ENCODE measurements around the gene LRRN4.

Gene LRRN4

DNA sequence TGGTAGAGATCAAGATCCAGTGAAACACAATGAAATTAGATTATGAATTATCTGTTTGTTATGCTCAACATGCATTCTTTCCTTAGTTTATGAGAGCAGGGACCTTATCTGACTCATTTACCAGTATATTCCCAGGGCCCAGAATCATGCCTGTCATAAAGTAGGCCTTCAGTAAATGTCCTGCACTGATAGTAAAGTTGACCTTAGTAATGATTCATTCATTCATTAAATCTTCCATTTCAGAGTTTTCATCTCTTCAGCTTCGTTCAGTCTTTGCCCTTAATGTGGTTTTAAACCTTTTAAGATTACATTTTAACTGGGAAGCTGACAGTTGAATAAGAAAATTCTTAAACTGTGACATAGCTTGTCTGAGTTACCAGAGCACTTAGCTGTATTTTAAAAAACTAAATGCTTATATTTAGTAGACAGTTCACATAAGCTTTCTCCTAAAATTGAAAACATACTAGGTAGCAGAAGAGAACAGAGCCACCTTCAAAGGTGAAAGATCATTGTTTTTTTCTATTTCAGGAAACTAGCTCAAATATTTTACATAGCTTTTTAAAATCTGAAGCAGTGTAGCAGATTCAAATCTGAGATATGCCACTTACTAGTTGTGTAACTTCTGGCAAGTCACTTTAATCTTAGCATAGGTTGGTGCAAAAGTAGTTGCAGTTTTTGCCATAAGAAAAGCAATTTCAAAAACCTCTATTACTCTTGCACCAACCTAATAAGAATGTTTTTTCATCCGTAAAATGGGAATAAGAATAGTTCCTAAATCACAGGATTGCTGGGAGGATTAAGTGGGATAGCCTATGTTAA lies 62.0 kb downstream of the LRRN4 start:
- TF ChIP-seq, protein P1, sequence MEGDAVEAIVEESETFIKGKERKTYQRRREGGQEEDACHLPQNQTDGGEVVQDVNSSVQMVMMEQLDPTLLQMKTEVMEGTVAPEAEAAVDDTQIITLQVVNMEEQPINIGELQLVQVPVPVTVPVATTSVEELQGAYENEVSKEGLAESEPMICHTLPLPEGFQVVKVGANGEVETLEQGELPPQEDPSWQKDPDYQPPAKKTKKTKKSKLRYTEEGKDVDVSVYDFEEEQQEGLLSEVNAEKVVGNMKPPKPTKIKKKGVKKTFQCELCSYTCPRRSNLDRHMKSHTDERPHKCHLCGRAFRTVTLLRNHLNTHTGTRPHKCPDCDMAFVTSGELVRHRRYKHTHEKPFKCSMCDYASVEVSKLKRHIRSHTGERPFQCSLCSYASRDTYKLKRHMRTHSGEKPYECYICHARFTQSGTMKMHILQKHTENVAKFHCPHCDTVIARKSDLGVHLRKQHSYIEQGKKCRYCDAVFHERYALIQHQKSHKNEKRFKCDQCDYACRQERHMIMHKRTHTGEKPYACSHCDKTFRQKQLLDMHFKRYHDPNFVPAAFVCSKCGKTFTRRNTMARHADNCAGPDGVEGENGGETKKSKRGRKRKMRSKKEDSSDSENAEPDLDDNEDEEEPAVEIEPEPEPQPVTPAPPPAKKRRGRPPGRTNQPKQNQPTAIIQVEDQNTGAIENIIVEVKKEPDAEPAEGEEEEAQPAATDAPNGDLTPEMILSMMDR (IDR thresholded peaks at IDR 0.05): no peak

DNA sequence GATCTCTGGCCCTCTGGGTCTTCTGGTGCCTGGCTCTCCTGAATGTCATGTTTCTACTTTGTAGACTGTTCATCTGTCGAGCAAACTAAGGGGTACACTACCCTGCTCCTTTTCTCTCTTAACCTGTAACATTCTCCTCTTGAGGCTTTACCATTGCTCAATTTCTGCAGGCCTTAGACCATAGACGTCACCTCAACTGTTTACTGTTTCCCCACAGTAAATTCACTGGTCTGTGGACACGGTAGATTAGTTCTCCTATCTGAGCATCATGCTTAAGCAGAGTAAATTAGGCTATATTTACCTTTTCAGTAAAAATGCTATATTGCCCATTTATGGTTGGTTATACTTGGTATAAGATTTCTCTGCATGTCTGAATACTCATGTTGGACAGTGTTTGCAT lies 62.9 kb downstream of the LRRN4 start:
- TF ChIP-seq, protein P1 (IDR thresholded peaks at IDR 0.05): no peak

All from LNCAP (cell line).